KMS-11 (cell line): Measurements from ENCODE around the gene KLRC3.
"Not testable (repeated sequence)": the region's sequence is repeated elsewhere in the genome, so short reads cannot be mapped to it uniquely, and the experiment has no call there.

Experiments used
- H2AFZ ChIP-seq: fragments of 200-600 bp; sonication (generic); 2 replicates; pipeline ENCODE4 v1.6.1; 2016; ENCODE audit warnings: antibody characterized with exemption, mixed run types, low read depth
- H3K27ac ChIP-seq: fragments of 200-600 bp; sonication (generic); 2 replicates; pipeline ENCODE4 v1.6.1; 2016; ENCODE audit warnings: mild to moderate bottlenecking, mixed run types
- H3K27me3 ChIP-seq: fragments of 200-600 bp; sonication (generic); 2 replicates; pipeline ENCODE4 v1.6.1; 2017; ENCODE audit warnings: mild to moderate bottlenecking, low read depth, mixed run types, moderate library complexity; ENCODE audit not compliant: insufficient read depth
- H3K36me3 ChIP-seq: fragments of 200-600 bp; sonication (generic); 2 replicates; pipeline ENCODE4 v1.6.1; 2017; ENCODE audit warnings: mild to moderate bottlenecking, mixed run types; ENCODE audit not compliant: insufficient read depth
- H3K4me1 ChIP-seq: fragments of 200-600 bp; sonication (generic); 2 replicates; pipeline ENCODE4 v1.6.1; 2016; ENCODE audit warnings: mild to moderate bottlenecking, low read depth, mixed run types; ENCODE audit not compliant: poor library complexity, severe bottlenecking
- H3K4me2 ChIP-seq: fragments of 200-600 bp; sonication (generic); 2 replicates; pipeline ENCODE4 v1.7.0; 2016; ENCODE audit warnings: mild to moderate bottlenecking, mixed run types
- H3K4me3 ChIP-seq: fragments of 200-600 bp; sonication (generic); IDR thresholded peaks from 2 replicates; pipeline ENCODE4 v1.6.1; 2017; ENCODE audit warnings: low read depth, low read length, mixed read lengths; ENCODE audit not compliant: insufficient read depth
- H3K79me2 ChIP-seq: fragments of 200-600 bp; sonication (generic); 2 replicates; pipeline ENCODE4 v1.6.1; 2016; ENCODE audit warnings: low read depth, mixed run types; ENCODE audit not compliant: insufficient read depth
- H3K9ac ChIP-seq: fragments of 200-600 bp; sonication (generic); 2 replicates; pipeline ENCODE4 v1.6.1; 2016; ENCODE audit warnings: mild to moderate bottlenecking, mixed run types
- H4K20me1 ChIP-seq: fragments of 200-600 bp; sonication (generic); 2 replicates; pipeline ENCODE4 v1.6.1; 2016; ENCODE audit warnings: mild to moderate bottlenecking, mixed run types; ENCODE audit not compliant: insufficient read depth
- CTCF ChIP-seq: fragments of 200-600 bp; sonication (generic); conservative IDR thresholded peaks from 2 replicates; pipeline ENCODE4 v1.6.1; 2017; ENCODE audit warnings: low read depth, mild to moderate bottlenecking, antibody characterized with exemption, low read length, moderate library complexity, mixed read lengths

KLRC3 gene

GRCh38 chr12:10393291-10393690, 27.1 kb downstream of the KLRC3 start:
- Histone ChIP-seq H3K79me2 (no peaks in the 10 kb centered on the region), H3K27me3 (peaks cover 6% of the 10 kb centered on the region), H3K27ac (no peak overlapping the region), H3K4me1 (peaks cover 55% of the 10 kb centered on the region), H4K20me1 (no peaks in the 10 kb centered on the region), H2AFZ (no peak overlapping the region), H3K9ac (no peak overlapping the region), H3K4me2 (peak overlapping the region; percentile 52; the same call in 1 of the 2 replicates), H3K4me3 (no peak overlapping the region), H3K36me3 (no peaks in the 10 kb centered on the region)
- TF ChIP-seq CTCF: no peak

GRCh38 chr12:10392394-10392930, 27.9 kb downstream of the KLRC3 start:
- Histone ChIP-seq H3K36me3 (no peaks in the 10 kb centered on the region), H3K27me3 (peaks cover 6% of the 10 kb centered on the region), H3K79me2 (no peaks in the 10 kb centered on the region), H3K9ac (no peak overlapping the region), H3K4me3 (no peak overlapping the region), H2AFZ (no peak overlapping the region), H3K4me1 (peaks cover 47% of the 10 kb centered on the region), H3K27ac (no peak overlapping the region), H3K4me2 (peak overlapping the region; percentile 52), H4K20me1 (no peaks in the 10 kb centered on the region)
- TF ChIP-seq CTCF: no peak

GRCh38 chr12:10390991-10391390, 29.4 kb downstream of the KLRC3 start:
- H3K79me2 ChIP-seq, H3K9ac ChIP-seq, H4K20me1 ChIP-seq, H3K4me3 ChIP-seq, H3K36me3 ChIP-seq, H3K27ac ChIP-seq, H2AFZ ChIP-seq, H3K27me3 ChIP-seq: not testable (repeated sequence)
- peak overlapping the region; percentile 52; the same call in 1 of the 2 replicates for H3K4me2 ChIP-seq
- peaks cover 35% of the 10 kb centered on the region for H3K4me1 ChIP-seq

GRCh38 chr12:10389904-10390303, 30.5 kb downstream of the KLRC3 start, which contains the start of gene KLRK1:
KLRK1 (minus strand) TSS chr12:10390041; CDS start chr12:10388810, 1,231 bp downstream.
- Histone ChIP-seq H4K20me1 (no peaks in the 10 kb centered on the region), H3K79me2 (no peaks in the 10 kb centered on the region), H3K4me2 (no peak within 1 kb of the TSS), H3K9ac (no peak within 1 kb of the TSS), H2AFZ (no peak within 1 kb of the TSS), H3K4me1 (peaks cover 25% of the 10 kb centered on the region), H3K27me3 (peaks cover 6% of the 10 kb centered on the region), H3K4me3 (no peak within 1 kb of the TSS), H3K27ac (no peak within 1 kb of the TSS), H3K36me3 (no peaks in the 10 kb centered on the region)
- no peak for TF ChIP-seq CTCF

- H3K9ac ChIP-seq: no peak overlapping the region
- no peaks in the 10 kb centered on the region for H4K20me1 ChIP-seq
- peaks cover 6% of the 10 kb centered on the region for H3K27me3 ChIP-seq
Measured at GRCh38 chr12:10388624-10389413, 31.6 kb downstream of the KLRC3 start.

GRCh38 chr12:10387498-10387897, 32.9 kb downstream of the KLRC3 start:
- not testable (repeated sequence) for H3K4me2 ChIP-seq

More at GRCh38 chr12:10388624-10389413, 31.6 kb downstream of the KLRC3 start:
- no peak for TF ChIP-seq CTCF
- H3K4me1 ChIP-seq: peaks cover 25% of the 10 kb centered on the region
- H3K27ac ChIP-seq: no peak overlapping the region
- H3K36me3 ChIP-seq: no peaks in the 10 kb centered on the region
- no peaks in the 10 kb centered on the region for H3K79me2 ChIP-seq
- H3K4me2 ChIP-seq: no peak overlapping the region
- H2AFZ ChIP-seq: no peak overlapping the region
- H3K4me3 ChIP-seq: no peak overlapping the region

More at GRCh38 chr12:10387498-10387897, 32.9 kb downstream of the KLRC3 start:
- H2AFZ ChIP-seq, H3K27ac ChIP-seq, H3K4me3 ChIP-seq, H3K27me3 ChIP-seq, H3K9ac ChIP-seq, H3K79me2 ChIP-seq, H4K20me1 ChIP-seq, H3K36me3 ChIP-seq: not testable (repeated sequence)
- peaks cover 14% of the 10 kb centered on the region for H3K4me1 ChIP-seq
